Ovary (tissue), 3 donors: ENCODE results near the gene TTPAL.

ENCODE experiments used
- EP300 ChIP-seq: sonication (generic); formaldehyde crosslinking; IDR thresholded peaks from one replicate; pipeline ENCODE4 v1.6.1; 2017; ENCODE audit warnings: antibody characterized with exemption
- POLR2A ChIP-seq: fragments of 450-650 bp; IDR thresholded peaks from one replicate; pipeline ENCODE4 v1.6.1; 2017; ENCODE audit warnings: antibody characterized with exemption, mild to moderate bottlenecking, moderate library complexity
- TF ChIP-seq, protein P1 (sequence below), 3 donors: fragments of 450-650 bp in 2 of 3; fragments of 200-600 bp in 1 of 3; IDR thresholded peaks; one replicate each; pipeline versions ENCODE4 v1.5.1 to v1.8.0; 2016 to 2022; ENCODE audit warnings: antibody characterized with exemption in 3 of 3, mild to moderate bottlenecking in 1 of 3
- donor health status: DM: no; HTN: no; CAD: no.

- no peak for TF ChIP-seq POLR2A
- TF ChIP-seq, protein P1, sequence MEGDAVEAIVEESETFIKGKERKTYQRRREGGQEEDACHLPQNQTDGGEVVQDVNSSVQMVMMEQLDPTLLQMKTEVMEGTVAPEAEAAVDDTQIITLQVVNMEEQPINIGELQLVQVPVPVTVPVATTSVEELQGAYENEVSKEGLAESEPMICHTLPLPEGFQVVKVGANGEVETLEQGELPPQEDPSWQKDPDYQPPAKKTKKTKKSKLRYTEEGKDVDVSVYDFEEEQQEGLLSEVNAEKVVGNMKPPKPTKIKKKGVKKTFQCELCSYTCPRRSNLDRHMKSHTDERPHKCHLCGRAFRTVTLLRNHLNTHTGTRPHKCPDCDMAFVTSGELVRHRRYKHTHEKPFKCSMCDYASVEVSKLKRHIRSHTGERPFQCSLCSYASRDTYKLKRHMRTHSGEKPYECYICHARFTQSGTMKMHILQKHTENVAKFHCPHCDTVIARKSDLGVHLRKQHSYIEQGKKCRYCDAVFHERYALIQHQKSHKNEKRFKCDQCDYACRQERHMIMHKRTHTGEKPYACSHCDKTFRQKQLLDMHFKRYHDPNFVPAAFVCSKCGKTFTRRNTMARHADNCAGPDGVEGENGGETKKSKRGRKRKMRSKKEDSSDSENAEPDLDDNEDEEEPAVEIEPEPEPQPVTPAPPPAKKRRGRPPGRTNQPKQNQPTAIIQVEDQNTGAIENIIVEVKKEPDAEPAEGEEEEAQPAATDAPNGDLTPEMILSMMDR (IDR thresholded peaks at IDR 0.05): no peak
- TF ChIP-seq EP300: no peak
Measured at GRCh38 chr20:44481719-44482416, 6.2 kb downstream of the TTPAL start.
